Loucy (cell line): ENCODE data around the gene MYRIP.

Source experiments
- CTCF ChIP-seq: fragments of 200-600 bp; sonication (generic); conservative IDR thresholded peaks from 2 replicates; pipeline ENCODE4 v1.5.1; 2014; ENCODE audit warnings: mild to moderate bottlenecking, antibody characterized with exemption, low read length
- EZH2phosphoT487 ChIP-seq: fragments of 200-600 bp; IDR thresholded peaks from 2 replicates; pipeline ENCODE4 v1.6.1; 2018; ENCODE audit warnings: antibody characterized with exemption, mild to moderate bottlenecking, moderate library complexity, borderline replicate concordance

- TF ChIP-seq CTCF (no peak), EZH2phosphoT487 (no peak)
Observed at GRCh38 chr3:40213556-40213955, 404.1 kb downstream of the MYRIP start.
